ENCODE measurements around the gene CXCL6.

CXCL6 gene

DNA sequence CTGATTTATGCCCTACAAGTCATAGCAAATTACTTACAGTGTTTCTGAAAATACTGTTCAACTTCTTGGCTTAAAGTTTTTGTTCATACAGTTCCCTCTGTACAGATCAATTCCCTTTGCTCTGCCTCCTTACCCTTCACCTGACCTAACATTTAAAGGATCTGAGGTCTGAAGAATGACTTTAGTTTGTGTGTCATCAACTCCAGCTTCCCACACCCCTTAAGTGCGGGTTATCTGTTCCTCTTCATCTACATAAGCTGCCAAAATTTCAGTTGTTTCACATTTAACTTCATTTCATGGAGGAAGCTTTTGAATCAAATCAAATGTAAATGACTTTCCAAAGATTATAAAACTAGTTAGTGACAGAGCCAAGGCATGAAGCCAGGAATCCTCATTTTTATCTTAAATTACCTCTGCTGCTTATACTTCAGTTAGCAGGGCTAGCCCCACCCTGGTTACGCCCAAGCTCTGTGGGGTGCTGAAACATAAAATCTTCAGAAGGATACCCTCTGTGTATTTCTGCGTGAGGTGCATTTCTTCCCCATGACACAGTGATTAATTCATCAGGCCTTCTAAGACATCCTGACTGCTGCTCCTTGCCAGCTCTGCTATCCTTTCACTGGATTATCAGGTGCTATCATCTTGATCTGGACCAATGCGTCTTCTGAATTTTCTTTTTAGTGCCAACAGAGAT lies 49.2 kb downstream of the CXCL6 start:
- no peak overlapping the region for H3K4me3 ChIP-seq (ENCODE audit: low read length)
- no peak for DNase-seq (ENCODE audit: low read depth)
- TF ChIP-seq CTCF (conservative IDR thresholded peaks at IDR 0.05; ENCODE audit: low read length): no peak

Measured in AG10803 (cell line).